Activated T-cell treated with anti-CD3 and anti-CD28 coated beads, Interleukin-2, amount 50 U/mL, for 4 hours (primary cell): Measurements from ENCODE around the gene SLC9A3. TPM values are rescaled to one million over a fixed set of nuclear protein-coding genes. Genes with fewer than 3 reads are reported as not detected.

Experiments
- ATAC-seq, 2 donors: fragments of 200-7000 bp; cut with Tn5 transposase; one replicate each; pipeline ENCODE4 v1.10.0; 2021
- DNase-seq: peaks from one replicate; pipeline ENCODE4 v3.0.0-alpha.2; 2020
- H3K27me3 Mint-ChIP-seq: one replicate; pipeline ENCODE4 v1.8.0; 2021; ENCODE audit warnings: low read depth, mixed read lengths
- H3K36me3 Mint-ChIP-seq: one replicate; pipeline ENCODE4 v1.8.0; 2022; ENCODE audit warnings: mixed read lengths; ENCODE audit not compliant: insufficient read depth
- H3K4me1 Mint-ChIP-seq: one replicate; pipeline ENCODE4 v1.8.0; 2021; ENCODE audit warnings: low read depth, mixed read lengths
- H3K4me3 Mint-ChIP-seq: one replicate; pipeline ENCODE4 v1.8.0; 2021; ENCODE audit warnings: mild to moderate bottlenecking, moderate library complexity, mixed read lengths
- H3K9me3 Mint-ChIP-seq: one replicate; pipeline ENCODE4 v1.8.0; 2021; ENCODE audit warnings: mixed read lengths
- total RNA-seq, 3 donors: library from RNA; stranded (reverse); gene quantifications; one replicate each; pipeline ENCODE4 v1.2.1, GENCODE V29; 2021

Gene SLC9A3
- total RNA-seq, 3 donors from 2014 or later = 3.4 to 4.9 (median 3.5) TPM

DNA sequence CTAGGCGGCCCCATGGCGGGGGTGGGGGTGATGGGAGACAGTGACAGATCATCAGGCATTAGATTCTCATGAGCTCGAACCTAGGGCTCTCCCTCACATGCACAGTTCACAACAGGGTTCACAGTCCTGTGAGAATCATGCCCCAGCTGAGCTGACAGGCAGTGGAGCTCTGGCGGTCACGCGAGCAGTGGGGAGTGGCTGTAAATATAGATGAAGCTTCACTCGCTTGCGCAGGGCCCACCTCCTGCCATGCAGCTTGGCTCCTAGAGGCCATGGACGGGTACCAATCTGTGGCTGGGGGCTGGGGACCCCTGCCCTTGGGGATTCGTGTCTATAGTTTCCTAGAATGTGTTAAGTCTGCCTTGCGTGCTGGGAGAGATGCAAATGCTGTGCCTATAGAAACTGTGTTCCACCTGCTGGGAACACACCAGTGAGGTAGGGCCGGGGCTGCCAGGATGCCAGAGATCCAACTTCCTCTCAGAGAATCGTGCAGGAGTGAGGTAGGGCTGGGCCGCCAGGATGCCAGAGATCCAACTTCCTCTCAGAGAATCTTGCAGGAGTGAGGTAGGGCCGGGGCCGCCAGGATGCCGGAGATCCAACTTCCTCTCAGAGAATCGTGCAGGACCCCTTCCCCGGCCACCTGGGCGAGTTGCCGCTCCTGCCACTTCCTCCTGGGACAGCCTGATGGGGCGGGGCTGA, 95.3 kb downstream of the SLC9A3 start:
- Mint-ChIP-seq H3K4me1 (no peaks in the 10 kb centered on the region), H3K9me3 (no peaks in the 10 kb centered on the region), H3K27me3 (peaks cover 4% of the 10 kb centered on the region), H3K4me3 (no peak overlapping the region), H3K36me3 (no peaks in the 10 kb centered on the region)
- ATAC-seq (no peak), DNase-seq (no peak)

DNA sequence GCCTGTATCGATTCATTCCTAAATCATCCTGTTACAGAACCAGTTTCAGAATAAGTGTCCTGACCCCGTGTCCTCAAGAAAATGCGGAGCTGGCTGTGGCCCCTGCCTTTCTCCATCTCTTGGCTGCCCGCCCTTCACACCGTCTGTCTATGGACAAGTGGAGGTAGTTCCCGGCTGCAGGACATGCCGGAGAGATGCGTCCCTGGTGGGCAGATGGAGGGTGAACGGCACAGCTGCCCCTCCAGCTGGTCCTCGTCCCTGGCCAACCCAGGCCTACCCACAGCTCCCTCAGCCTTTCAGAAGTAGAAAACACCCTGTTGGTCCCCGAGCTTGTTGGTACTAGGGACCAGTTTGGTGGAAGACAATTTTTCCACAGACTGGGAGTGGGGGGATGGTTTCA, 96.0 kb downstream of the SLC9A3 start:
- H3K36me3 Mint-ChIP-seq = no peaks in the 10 kb centered on the region
- H3K4me3 Mint-ChIP-seq = no peak overlapping the region
- no peak for ATAC-seq

DNA sequence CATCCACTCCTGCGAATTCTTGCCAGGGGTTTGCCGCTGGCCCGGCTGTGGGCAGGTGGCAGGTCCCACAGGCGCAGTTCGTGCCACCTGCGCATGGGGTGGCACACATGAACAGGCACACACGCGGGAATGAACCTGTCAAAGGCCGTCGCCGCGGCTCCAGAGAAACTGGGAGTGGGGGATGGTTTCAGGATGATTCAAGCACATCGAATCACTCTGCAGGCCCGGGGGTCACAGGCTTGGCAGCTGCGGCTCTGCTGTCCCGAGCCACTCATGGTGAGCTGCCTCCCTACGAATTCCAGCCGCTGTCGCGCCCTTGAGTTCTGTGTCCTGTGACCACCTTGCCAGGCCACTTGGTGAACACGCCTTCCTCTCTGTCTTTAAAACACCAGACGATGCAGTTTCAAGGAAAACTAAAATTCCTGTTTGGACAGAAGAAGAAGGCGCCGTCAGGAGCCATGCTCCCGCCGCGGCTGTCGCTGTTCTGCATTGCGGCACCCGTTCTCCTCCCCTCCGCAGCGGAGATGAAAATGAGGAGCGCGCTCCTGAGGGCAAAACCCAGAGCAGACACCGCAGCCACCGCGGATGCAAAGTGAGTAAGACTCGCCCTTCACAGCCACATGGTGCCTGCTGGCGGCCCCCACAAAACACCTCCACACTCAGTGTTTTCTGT, 96.7 kb downstream of the SLC9A3 start:
- no peak overlapping the region for H3K4me3 Mint-ChIP-seq
- no peaks in the 10 kb centered on the region for H3K9me3 Mint-ChIP-seq
- H3K27me3 Mint-ChIP-seq = peaks cover 3% of the 10 kb centered on the region

More for the DNA sequence above, 96.0 kb downstream of the SLC9A3 start:
- DNase-seq = no peak
- peaks cover 4% of the 10 kb centered on the region for H3K27me3 Mint-ChIP-seq
- H3K9me3 Mint-ChIP-seq = no peaks in the 10 kb centered on the region
- H3K4me1 Mint-ChIP-seq = no peaks in the 10 kb centered on the region

DNA sequence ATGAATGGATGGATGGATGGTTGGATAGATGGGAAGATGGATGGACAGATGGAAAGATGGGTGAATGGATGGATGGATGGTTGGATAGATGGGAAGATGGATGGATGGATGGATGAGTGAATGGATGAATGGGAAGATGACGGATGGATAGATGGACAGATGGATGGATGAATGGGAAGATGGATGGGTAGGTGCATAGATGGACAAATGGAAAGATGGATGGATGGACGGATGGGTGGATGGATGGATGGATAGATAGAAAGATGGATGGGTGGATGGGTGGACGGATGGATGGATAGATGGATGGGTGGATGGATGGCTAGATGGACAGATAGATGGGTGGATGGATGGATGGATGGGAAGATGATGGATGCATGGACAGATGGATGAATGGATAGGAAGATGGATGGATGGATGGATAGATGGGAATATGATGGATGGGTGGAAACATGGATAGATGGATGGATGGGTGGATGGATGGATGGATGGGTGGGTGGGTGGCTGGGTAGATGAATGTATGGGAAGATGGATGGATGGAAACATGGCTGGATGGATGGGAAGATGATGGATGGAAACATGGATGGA, 97.8 kb downstream of the SLC9A3 start:
- Mint-ChIP-seq H3K9me3 (no peaks in the 10 kb centered on the region), H3K36me3 (no peaks in the 10 kb centered on the region), H3K4me1 (no peaks in the 10 kb centered on the region), H3K4me3 (peak overlapping the region; percentile 2), H3K27me3 (peaks cover 2% of the 10 kb centered on the region)
- DNase-seq (no peak), ATAC-seq (no peak)

More for the DNA sequence above, 96.7 kb downstream of the SLC9A3 start:
- Mint-ChIP-seq H3K36me3 (no peaks in the 10 kb centered on the region), H3K4me1 (no peaks in the 10 kb centered on the region)
- no peak for DNase-seq
- ATAC-seq = no peak

DNA sequence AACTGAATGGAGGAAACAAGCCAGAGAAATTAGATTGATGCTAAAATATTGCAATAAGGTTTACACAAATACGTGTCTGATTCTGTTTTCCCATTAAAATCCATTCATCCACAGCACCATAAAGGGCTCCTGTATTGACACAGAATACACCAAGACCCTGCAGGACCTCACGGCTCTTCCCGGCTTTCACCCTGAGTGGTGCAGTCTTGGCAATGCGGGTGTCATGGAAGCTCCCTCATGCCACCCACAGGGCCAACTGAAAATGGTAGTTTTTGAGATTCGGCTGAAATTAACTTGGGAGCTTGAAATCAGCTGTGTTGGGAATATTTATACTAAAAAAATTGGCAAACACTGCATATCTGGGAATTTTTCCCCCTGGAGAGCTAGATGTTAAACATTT, 98.5 kb downstream of the SLC9A3 start:
- Mint-ChIP-seq H3K27me3 (peaks cover 2% of the 10 kb centered on the region), H3K9me3 (no peaks in the 10 kb centered on the region), H3K4me3 (no peak overlapping the region), H3K36me3 (no peaks in the 10 kb centered on the region), H3K4me1 (no peaks in the 10 kb centered on the region)
- DNase-seq (no peak), ATAC-seq (no peak)

DNA sequence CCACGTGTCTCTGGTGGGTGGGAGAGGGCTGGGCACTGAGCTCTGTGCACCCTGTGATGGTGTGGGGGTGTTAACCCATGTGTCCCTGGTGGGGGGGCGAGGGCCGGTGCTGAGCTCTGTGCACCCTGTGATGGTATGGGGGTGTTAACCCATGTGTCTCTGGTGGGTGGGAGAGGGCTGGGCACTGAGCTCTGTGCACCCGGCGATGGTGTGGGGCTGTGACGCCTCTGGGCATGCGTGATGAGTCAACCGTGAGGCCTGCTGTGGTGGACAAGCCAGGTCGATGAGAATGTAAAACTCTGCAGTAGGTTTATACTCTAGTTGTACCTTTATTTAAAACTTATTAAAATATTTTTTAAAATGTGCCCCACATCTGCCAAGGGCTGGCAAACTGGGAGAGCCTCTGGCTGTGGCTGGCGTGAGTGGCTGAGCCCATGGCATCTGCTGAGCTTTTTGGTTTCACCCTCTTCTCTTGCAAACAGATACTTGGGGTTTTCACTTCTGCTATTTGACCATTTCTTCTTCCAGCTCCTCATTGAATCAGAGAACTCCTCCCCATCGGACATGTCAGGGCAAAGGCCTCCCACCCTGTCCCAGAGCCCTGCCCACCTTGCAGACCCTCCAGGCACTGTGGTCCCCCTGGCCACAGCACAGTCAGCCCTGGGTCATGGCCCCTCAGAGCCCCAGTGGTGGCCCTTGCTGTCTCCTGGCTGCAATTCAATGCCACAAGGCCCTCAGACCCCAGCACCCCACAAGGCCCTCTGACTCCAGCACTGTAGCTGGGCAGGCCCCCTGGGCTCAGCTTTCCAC, 99.7 kb downstream of the SLC9A3 start:
- peaks cover 2% of the 10 kb centered on the region for H3K27me3 Mint-ChIP-seq
- no peaks in the 10 kb centered on the region for H3K4me1 Mint-ChIP-seq
- ATAC-seq (no peak), DNase-seq (no peak)
- no peak overlapping the region for H3K4me3 Mint-ChIP-seq
- no peaks in the 10 kb centered on the region for H3K36me3 Mint-ChIP-seq
- no peaks in the 10 kb centered on the region for H3K9me3 Mint-ChIP-seq

DNA sequence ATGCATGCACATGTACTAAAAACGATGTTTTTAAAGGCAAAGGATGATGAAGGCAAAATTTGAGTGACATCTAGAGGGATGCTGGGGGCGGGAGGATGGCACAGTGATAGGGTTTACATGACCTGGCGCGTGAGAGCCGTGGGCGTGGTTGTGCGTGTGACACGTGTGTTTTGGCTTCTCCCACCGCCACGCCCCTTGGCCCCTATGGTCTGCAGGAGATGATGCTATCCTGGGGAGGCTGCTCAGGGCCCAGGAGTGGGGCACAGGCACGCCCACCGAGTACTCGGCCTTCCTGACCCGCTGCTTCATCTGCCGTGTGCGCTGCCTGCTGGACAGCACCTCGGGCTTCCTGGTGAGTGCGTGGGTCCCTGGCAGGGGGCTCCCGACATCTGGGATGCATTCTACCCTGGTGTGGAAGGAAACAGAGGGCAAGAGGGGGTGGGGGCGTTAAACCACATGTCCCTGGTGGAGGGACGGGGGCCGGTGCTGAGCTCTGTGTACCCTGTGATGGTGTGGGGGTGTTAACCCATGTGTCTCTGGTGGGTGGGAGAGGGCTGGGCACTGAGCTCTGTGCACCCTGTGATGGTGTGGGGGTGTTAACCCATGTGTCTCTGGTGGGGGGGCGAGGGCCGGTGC, 100.5 kb downstream of the SLC9A3 start:
- no peaks in the 10 kb centered on the region for H3K4me1 Mint-ChIP-seq
- no peaks in the 10 kb centered on the region for H3K36me3 Mint-ChIP-seq

DNA sequence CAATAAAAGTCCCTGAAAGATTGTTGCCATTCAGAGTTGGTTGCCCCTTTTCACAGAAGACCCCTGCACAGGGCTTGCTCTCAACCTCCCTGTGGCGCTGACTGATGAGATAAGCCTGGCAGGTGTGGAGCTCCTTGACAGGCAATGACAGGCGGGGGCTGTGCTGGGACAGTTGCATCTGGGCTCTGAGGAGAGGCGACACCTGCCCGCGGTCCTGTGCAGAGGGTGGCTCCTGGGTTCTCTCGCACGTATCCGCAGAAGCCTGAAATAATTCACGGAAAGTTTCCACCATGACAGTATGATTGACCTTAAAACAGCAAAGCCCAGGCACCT, 101.0 kb downstream of the SLC9A3 start:
- no peak for DNase-seq
- Mint-ChIP-seq H3K36me3 (no peaks in the 10 kb centered on the region), H3K4me1 (no peaks in the 10 kb centered on the region), H3K27me3 (peaks cover 2% of the 10 kb centered on the region), H3K4me3 (no peak overlapping the region), H3K9me3 (no peaks in the 10 kb centered on the region)
- ATAC-seq = no peak

More for the DNA sequence above, 100.5 kb downstream of the SLC9A3 start:
- H3K4me3 Mint-ChIP-seq = no peak overlapping the region
- DNase-seq = no peak
- no peak for ATAC-seq
- H3K9me3 Mint-ChIP-seq = no peaks in the 10 kb centered on the region
- H3K27me3 Mint-ChIP-seq = peaks cover 2% of the 10 kb centered on the region

DNA sequence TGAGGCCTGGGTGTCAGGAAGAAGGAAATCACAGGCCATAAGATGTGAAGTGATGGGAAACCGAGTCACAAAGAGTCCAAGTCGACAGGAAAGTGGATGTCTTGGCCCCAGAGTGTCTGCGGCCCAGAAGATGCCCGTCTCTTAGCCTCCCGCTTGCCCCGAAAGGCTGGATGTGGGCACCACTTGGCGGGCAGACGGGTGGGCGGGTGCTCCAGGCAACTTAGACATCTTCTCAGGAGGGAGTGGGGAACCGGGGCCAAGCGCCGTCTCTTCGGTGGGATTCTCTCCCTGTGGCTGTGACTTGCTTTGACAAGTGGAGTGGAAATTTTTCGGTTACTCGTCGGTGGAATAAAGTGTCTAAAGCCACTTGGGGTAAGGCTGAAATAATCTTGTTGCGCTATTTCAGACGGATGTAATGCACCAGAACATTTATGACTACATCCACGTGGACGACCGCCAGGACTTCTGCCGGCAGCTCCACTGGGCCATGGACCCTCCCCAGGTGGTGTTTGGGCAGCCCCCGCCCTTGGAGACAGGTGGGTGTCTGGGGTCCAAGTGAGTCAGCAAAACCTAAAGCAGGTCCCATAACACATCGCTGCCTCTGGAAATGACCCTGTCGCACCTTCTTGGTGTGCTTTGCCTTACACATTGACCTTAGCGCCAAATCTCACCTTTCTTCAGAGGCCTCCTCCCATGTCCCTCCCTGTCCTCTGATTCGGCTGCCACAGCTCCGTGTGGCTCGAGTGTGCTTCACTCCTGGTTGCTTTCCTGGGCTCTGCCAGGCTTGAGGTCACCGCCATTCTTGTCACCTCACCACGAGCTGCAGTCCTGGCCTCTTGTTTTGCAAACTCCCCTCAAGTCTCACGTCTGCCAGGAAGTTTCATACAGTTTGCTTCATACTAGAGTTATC, 101.7 kb downstream of the SLC9A3 start:
- H3K9me3 Mint-ChIP-seq = no peaks in the 10 kb centered on the region
- H3K4me3 Mint-ChIP-seq = no peak overlapping the region
- no peaks in the 10 kb centered on the region for H3K4me1 Mint-ChIP-seq
- H3K36me3 Mint-ChIP-seq = no peaks in the 10 kb centered on the region
- H3K27me3 Mint-ChIP-seq = peaks cover 2% of the 10 kb centered on the region
- DNase-seq (no peak), ATAC-seq (no peak)

DNA sequence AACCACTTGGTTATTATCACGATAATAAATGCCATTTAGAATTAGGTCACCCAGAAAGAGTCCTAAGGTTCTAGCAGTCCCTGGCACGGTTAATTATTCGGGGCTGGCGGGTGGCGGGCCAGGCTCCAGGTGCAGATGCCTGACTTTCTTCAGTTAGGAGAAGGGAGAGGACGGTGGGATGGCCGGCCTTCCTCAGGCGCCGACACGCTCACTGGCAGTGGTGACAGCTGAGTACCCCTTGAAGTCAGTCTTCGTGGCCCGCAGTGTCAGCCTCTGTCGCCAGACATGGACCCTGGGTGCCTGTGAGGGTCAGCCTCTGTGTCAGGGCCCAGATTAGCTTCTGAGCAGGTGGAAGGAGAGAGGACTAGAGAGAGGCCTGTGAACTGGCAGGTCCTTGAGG, 102.3 kb downstream of the SLC9A3 start:
- Mint-ChIP-seq H3K36me3 (no peaks in the 10 kb centered on the region), H3K4me3 (no peak overlapping the region), H3K9me3 (no peaks in the 10 kb centered on the region), H3K4me1 (no peaks in the 10 kb centered on the region), H3K27me3 (peaks cover 2% of the 10 kb centered on the region)
- no peak for ATAC-seq
- DNase-seq = no peak

DNA sequence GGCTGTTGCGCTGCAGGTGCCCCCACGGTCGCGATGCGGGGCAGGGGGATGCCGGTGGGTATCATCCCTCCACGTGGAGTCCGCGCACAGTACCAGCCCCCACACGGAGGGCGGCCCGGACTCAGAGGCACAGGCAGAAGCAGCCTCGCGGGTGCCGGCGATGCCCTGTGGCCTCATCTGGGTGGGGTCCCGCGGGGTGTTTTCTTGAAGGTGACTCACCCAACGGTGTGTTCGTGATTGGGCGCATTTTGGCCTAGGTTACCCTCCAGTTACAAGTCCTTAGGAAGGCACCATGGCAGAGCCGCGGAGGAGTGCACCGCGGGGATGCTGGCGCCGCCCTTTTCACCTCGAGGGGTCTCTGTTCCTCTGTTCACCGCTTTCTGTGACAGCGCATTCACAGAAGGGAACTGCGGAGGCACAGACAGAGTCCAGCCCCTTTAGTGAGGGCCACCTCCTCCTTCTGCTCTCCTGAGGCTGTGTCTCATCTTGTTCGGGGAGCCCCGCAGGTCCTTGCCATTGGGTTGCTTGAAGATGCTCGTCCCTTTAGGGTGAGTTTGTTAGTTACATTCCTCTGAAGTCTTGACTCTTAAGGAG, 102.9 kb downstream of the SLC9A3 start:
- H3K9me3 Mint-ChIP-seq = no peaks in the 10 kb centered on the region
- no peak for ATAC-seq

DNA sequence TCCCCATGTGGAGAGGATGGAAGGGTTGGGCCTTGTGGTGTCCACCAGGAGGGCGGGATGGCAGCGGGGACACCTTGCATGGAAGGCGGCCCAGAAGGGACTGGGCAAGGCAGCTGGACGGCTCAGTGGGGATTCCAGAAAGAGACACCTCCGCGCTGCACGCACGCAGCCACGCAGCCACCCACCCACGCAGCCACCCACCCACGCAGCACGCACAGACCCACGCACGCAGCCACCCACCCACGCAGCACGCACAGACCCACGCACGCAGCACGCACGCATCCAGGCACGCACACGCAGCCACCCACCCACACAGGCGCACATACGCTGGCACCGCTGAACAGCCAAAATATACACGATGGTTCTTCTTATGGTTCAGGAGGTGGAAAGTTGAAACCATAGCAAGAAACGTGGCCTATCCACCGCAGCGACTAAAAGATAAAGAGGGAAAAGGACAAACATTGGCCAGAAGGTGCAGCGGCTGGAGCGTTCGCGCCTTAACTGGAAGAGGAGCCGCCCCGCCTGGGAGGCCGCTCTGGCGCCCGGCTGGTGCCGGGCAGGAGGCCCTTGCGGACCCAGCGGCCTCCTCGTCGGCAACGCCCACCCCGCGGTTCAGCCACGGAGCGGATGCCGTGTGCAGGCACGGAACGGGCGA, 103.5 kb downstream of the SLC9A3 start:
- H3K36me3 Mint-ChIP-seq = no peaks in the 10 kb centered on the region

More for the DNA sequence above, 102.9 kb downstream of the SLC9A3 start:
- no peak overlapping the region for H3K4me3 Mint-ChIP-seq
- no peak for DNase-seq
- H3K27me3 Mint-ChIP-seq = peaks cover 2% of the 10 kb centered on the region
- no peaks in the 10 kb centered on the region for H3K36me3 Mint-ChIP-seq
- no peaks in the 10 kb centered on the region for H3K4me1 Mint-ChIP-seq

More for the DNA sequence above, 103.5 kb downstream of the SLC9A3 start:
- DNase-seq (no peak), ATAC-seq (no peak)
- Mint-ChIP-seq H3K9me3 (no peaks in the 10 kb centered on the region), H3K4me3 (no peak overlapping the region), H3K4me1 (no peaks in the 10 kb centered on the region), H3K27me3 (no peaks in the 10 kb centered on the region)
